GM19238 (cell line): Measurements from ENCODE around the gene VSX1.

ENCODE experiments used
- DNase-seq: peaks from one replicate; pipeline ENCODE4 v3.0.0; 2011; ENCODE audit warnings: low spot score; ENCODE audit not compliant: insufficient read length

VSX1 gene

GRCh38 chr20:25065625-25066338, 16.2 kb downstream of the VSX1 start:
- DNase-seq = peak; percentile 40

GRCh38 chr20:25065072-25065624, 16.8 kb downstream of the VSX1 start:
- no peak for DNase-seq

- DNase-seq = no peak
Measured at GRCh38 chr20:25064561-25065071, 17.3 kb downstream of the VSX1 start.

- DNase-seq = no peak
Measured at GRCh38 chr20:25063981-25064380, 18.0 kb downstream of the VSX1 start.

- DNase-seq = no peak
Measured at GRCh38 chr20:25063546-25063945, 18.4 kb downstream of the VSX1 start.

GRCh38 chr20:25062841-25063240, 19.1 kb downstream of the VSX1 start:
- DNase-seq = no peak

GRCh38 chr20:25061821-25062530, 20.0 kb downstream of the VSX1 start:
- DNase-seq = no peak

GRCh38 chr20:25061103-25061799, 20.7 kb downstream of the VSX1 start:
- DNase-seq = no peak

- DNase-seq = no peak
Measured at GRCh38 chr20:25059866-25060465, 22.0 kb downstream of the VSX1 start.

GRCh38 chr20:25058847-25059810, 22.8 kb downstream of the VSX1 start:
- no peak for DNase-seq

- DNase-seq = peak; percentile 88
Measured at GRCh38 chr20:25058051-25058846, 23.7 kb downstream of the VSX1 start, which contains the start of gene ACSS1. ACSS1 (minus strand) TSS chr20:25058139; CDS start chr20:25058102, 37 bp downstream.

GRCh38 chr20:25057234-25058050, 24.5 kb downstream of the VSX1 start:
- DNase-seq = peak; percentile 46

- peak; percentile 47 for DNase-seq
Measured at GRCh38 chr20:25056690-25057233, 25.2 kb downstream of the VSX1 start.

GRCh38 chr20:25055711-25056495, 26.0 kb downstream of the VSX1 start:
- DNase-seq = no peak

GRCh38 chr20:25054995-25055629, 26.8 kb downstream of the VSX1 start:
- no peak for DNase-seq

- DNase-seq = no peak
Measured at GRCh38 chr20:25054096-25054820, 27.7 kb downstream of the VSX1 start.
